NCI-H82 treated with DMSO at 0.1 percent for 48 hours (cell line): Measurements from ENCODE around the gene SORCS2.

Experiments used
- DNase-seq: peaks from one replicate; lab custom pipeline; 2025; ENCODE audit not compliant: unreplicated experiment; lab: John Stamatoyannopoulos, UW

Gene SORCS2

GRCh38 chr4:7348946-7349900 lies 156.9 kb downstream of the SORCS2 start:
- DNase-seq = no peak

GRCh38 chr4:7350396-7350795 lies 158.1 kb downstream of the SORCS2 start:
- no peak for DNase-seq

- no peak for DNase-seq
These were observed 158.7 kb downstream of the SORCS2 start for GRCh38 chr4:7351014-7351413.

DNA sequence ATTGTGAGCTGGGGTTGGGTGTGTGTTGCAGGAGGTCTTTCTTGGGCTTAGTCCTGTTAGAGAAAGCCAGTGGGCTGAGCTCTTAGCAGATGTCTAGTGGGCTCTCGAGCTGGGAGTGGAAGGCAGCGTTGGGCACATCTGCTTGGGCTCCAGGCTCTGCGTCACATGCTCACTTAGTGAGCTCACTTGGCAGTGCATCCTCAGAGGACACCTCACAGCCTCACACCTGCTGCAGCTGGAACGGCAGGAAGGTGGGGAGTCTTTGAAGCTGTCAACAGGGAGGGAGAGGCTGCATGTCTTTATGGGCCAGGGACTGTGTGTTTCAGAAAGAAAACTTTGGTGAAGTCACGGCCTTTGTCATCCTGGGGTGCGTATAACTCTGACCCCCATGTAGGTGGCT lies 160.1 kb downstream of the SORCS2 start:
- DNase-seq = no peak

DNA sequence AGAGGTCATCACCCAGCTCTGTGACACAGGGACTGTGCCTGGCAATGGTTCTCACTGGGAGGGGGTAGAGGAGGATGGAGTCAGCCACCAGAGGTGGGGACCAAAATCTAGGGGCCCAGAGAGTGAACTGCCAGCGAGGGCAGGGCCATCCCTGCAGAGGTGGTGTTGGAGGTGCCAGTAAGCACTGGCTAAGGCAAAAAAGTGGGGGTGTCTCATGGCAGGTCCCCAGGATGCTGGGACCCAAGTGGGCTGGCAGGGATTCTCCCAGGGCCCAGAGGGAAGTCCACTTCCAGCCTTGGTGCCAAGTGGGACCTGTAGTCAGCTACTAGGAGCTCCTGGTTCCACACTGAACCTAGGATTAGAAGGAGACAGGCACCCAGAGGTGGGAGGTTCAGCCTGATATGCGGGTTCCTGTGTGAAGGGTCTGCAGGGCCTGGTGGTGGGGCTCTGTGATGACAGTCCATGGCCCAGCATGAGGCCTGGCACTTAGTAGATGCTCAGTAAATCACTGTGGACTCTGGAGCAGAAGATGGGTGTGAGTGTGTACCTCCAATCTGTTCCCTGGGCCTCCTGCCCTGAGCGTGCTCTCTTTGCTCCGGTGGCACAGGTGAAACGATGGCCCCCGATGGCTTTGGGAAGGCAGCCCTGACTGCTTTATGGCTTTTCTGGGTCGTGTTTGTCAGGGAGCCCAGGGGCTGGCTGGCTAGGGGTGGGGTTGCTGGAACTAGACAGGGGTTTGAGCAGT lies 160.9 kb downstream of the SORCS2 start:
- DNase-seq = no peak

DNA sequence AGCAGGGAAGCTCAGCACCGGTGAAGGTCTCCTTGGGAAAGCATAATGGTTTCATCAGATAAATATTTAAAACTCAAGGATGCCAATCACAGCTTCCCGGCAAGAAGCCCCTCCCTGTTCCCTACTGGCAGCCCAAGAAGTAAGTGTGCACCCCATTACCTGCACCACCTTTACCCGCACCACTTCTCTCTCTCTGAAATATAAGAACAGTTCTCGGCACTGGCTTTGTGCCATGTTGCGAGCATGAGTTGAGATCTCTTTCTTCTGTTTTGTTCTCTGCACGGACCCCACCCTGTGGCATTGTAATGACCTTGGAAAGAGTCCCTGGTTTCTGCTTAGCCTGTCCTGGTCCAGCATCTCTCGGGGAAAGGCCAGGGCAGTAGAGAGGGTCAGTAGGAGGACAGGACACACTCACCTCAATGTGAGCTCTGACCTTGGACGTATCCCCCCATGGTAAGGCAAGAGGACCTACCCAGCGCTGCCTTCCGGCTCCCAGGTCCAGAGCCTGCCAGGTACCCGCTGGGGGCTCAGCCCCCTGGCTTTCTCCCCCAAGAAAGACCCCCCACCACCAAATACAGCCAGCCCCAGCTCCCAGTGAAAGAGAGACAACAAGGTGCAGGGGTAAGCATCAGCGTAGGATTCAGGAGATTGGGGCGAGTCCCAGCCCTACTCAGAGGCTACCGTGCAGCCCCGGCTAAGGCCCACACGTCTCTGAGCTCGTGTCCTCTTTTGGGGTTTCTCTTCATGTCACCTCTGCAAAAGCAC lies 161.7 kb downstream of the SORCS2 start:
- DNase-seq = no peak

GRCh38 chr4:7354927-7355326 lies 162.6 kb downstream of the SORCS2 start:
- DNase-seq = no peak

- no peak for DNase-seq
These were observed 163.5 kb downstream of the SORCS2 start for GRCh38 chr4:7355795-7356194.

GRCh38 chr4:7356667-7357310 lies 164.5 kb downstream of the SORCS2 start:
- no peak for DNase-seq

DNA sequence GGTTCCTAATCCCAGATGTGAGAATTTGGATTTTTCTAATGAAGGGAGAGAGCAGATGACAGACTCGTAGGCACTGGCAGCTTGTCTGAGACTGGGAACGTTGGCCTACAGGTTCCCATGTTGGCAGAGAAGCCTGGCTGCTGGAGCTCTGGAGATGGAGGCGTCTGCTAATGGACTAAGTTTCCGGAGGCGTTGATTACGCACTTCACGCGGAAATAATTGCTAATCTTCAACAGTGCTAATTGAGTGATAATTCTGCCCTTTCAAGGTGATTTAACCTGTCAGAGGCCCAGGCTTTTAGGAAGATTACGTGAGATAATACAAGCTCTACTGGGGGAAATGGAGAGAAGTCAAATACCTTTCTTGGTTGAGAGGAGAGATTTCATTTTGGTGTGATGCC lies 165.0 kb downstream of the SORCS2 start:
- no peak for DNase-seq

GRCh38 chr4:7358100-7358735 lies 165.9 kb downstream of the SORCS2 start:
- peak; percentile 14 for DNase-seq

DNA sequence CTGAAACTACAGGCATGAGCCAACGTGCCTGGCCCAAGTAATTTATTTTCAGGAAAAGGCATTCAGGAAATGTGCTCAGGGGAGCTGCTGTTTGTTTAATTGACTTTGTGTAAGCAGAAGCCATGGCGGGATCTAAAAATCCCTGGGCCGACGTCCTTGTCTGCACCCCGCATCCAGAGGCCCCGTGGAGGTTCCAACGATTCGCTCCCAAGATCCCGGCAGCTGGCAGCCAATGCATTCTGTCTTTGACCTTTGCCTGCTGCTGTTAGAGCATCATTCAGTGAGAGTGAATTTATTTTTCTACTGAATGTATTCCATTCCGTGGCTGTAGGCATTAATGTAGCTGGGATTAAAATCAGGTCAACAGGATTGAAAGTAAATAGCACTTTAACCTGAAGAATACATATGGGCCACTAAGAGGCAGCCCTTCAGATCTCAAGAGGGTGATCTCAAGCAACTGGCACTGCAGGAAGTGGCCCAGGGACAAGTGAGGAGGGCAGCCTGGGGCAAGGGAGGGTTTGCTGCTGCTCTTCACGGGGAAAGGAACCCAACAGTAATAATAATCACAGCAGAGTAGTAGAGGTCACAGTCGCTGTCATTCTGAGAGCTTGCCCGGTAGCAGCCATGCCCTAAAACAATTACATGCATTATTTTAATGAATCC lies 167.2 kb downstream of the SORCS2 start:
- no peak for DNase-seq

DNA sequence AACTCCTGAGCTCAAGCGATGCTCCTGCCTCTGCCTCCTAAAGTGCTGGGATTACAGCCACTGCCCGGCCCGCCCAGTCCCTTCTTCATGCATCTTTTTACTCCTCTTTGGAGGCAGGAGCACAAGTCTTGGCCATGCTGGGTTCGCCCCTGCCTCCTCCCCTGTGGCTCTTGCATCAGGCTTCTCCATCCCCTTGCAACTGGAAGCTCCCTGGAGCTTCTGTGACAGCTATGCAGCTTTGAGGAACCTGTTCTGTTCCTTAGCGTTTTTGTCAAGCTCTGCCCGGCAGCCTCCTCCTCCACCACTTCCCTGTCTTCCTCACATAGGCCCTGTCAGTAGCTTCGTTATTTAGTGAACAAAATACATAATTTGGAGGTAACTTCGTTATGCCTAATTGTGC lies 168.5 kb downstream of the SORCS2 start:
- no peak for DNase-seq

DNA sequence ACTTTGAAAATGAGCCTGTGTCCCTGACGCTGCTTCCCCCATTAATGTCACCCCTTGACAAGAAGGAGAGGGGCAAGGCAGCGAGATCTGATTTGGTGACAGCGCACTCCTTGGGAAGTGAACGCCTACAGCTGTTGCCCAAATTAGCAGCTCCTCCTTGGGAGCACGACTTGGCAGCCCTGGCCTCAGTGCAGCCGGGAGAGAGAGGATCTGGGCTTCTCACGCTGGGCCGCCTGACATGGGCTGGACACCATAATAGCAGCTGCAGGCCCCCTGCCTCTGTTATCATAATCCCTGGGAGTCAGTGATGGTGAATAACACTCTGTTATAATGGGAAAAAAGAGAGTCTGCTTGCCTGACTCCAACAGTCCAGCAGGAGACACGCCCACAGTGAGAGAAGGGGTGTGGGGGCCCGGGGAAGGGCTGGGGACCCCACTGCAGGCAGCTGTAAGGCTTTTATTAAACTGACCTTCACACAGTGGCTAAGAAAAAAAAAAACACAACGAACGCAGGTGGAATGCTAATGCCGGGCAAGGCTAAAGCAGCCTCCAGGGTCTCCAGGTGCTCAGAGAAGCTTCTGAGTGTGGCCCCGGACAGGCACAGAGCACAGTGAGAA lies 169.1 kb downstream of the SORCS2 start:
- DNase-seq = no peak

GRCh38 chr4:7362341-7362740 lies 170.0 kb downstream of the SORCS2 start:
- DNase-seq = no peak

GRCh38 chr4:7362862-7363430 lies 170.6 kb downstream of the SORCS2 start:
- no peak for DNase-seq

- DNase-seq = no peak
These were observed 172.6 kb downstream of the SORCS2 start for GRCh38 chr4:7364979-7365378.

DNA sequence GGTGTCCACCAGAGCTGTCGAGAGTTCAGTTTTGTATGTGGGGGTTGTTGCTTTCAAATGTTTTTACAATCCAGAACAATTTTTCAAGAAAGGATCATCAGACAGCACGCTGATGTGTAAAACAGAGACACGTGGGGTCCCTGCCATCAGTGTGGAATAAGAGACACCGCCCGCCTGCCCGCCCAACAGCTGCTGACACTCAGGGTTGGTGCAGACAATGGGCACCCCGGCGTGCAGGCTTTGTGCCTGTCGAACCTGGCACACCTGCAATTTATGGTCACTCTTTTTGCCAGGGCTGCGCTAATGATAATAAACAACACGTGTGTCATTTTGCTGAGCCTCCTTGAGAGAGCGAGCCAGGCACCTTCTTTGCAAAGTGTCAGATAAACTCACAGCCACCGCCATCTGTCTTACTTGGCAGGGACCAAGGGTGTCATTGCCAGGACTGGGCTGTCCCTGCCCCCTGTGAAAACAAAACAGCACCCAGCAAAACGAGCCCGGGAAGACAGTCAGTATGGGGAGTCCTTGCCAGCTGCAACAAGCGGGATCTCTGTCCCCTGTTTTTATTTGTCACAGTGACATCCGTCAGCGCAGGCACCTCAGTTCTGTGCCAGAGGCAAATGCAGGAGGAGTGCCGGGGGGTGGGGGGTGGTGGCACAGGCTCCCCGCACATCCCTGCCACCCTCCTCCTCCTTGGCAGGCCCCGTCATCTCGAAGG lies 173.3 kb downstream of the SORCS2 start:
- no peak for DNase-seq
